Peyer's patch (tissue), 4 donors: Measurements from ENCODE around the gene SPOCK3.

ENCODE experiments used
- CTCF ChIP-seq, 6 experiments: fragments of 450-650 bp in 4 of 6; fragments of 200-600 bp in 2 of 6; sonication (generic) in 1 of 6; IDR thresholded peaks; one replicate each; pipeline ENCODE4 v1.5.1; 2017 to 2019; ENCODE audit warnings: antibody characterized with exemption in 6 of 6, mild to moderate bottlenecking in 3 of 6, moderate library complexity in 1 of 6
- POLR2A ChIP-seq, 2 donors: fragments of 450-650 bp; IDR thresholded peaks; one replicate each; pipeline ENCODE4 v1.5.1; 2017; ENCODE audit warnings: antibody characterized with exemption in 2 of 2, mild to moderate bottlenecking in 2 of 2, moderate library complexity in 2 of 2

- TF ChIP-seq CTCF (IDR thresholded peaks at IDR 0.05) (no peak), POLR2A (IDR thresholded peaks at IDR 0.05) (no peak)
Measured at GRCh38 chr4:166741742-166742141, 492.6 kb downstream of the SPOCK3 start.
